Prostate gland (tissue), 1 donor: ENCODE measurements around the gene PCLO.
"Not testable (repeated sequence)": the region's sequence is repeated elsewhere in the genome, so short reads cannot be mapped to it uniquely, and the experiment has no call there.

Experiments
- POLR2A ChIP-seq: fragments of 450-650 bp; IDR thresholded peaks from one replicate; pipeline ENCODE4 v1.6.1; 2016; ENCODE audit warnings: antibody characterized with exemption, mild to moderate bottlenecking
- POLR2AphosphoS5 ChIP-seq: sonication (generic); formaldehyde crosslinking; IDR thresholded peaks from one replicate; pipeline ENCODE4 v1.6.1; 2017; ENCODE audit warnings: antibody characterized with exemption

DNA sequence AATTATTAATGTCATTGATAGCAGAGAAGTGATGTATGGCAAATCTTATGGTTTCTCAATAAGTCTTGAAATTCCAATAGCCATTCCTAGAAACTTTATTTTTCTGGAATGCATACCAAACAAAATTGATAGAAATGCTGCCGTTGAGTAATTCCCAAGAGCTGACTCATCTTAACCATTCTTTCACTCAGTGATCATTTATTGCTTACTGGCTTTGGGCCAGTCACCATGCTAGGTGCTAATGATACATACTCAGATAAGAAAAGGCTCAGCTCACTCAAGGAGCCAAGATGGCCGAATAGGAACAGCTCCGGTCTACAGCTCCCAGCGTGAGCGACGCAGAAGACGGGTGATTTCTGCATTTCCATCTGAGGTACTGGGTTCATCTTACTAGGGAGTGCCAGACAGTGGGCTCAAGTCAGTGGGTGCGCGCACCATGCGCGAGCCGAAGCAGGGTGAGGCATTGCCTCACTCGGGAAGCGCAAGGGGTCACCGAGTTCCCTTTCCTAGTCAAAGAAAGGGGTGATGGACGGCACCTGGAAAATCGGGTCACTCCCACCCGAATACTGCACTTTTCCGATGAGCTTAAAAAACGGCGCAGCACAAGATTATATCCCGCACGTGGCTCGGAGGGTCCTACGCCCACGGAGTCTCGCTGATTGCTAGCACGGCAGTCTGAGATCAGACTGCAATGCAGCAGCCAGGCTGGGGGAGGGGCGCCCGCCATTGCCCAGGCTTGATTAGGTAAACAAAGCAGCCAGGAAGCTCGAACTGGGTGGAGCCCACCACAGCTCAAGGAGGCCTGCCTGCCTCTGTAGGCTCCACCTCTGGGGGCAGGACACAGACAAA lies 138.6 kb downstream of the PCLO start:
- not testable (repeated sequence) for TF ChIP-seq POLR2AphosphoS5, POLR2A
